HG03521 (cell line): Measurements from ENCODE around the gene CASK.

Source experiments
- ATAC-seq: cut with Tn5 transposase; IDR thresholded peaks from one replicate; pipeline ENCODE4 v1.9.1; 2021; ENCODE audit warnings: mild to moderate bottlenecking, moderate library complexity; ENCODE audit not compliant: unreplicated experiment

Gene CASK

DNA sequence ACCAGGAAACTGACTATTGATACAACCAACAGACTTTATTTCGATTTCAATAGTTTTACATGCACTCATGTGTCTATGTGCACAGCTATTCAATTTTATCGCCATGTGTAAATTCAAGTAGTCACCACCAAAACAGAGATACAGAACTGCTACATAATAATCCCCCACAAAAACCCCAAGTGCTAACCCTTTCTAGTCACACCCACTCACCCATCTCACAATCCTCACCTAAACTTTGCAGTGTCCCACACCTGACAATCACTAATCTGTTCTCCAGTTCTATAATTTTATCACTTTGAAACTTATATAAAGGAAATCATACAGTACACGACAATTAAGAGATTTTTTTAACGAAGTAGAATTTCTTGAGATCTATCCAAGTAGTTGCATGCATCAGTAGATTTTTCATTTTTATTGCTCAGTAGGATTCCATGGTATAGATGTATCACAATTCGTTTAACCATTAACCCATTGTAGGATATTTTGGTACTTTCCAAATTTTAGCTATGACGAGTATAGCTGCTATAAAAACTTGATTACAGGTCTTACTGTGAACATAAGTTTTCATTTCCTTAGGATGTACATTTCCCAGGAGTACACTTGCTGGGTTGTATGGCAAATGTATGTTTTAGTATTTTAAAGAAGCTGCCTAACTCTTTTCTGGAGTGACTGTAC, 85.9 kb downstream of the CASK start:
- no peak for ATAC-seq

GRCh38 chrX:41828826-41829225, 94.5 kb downstream of the CASK start:
- ATAC-seq = no peak

- no peak for ATAC-seq
Observed at GRCh38 chrX:41827886-41828285, 95.5 kb downstream of the CASK start.

DNA sequence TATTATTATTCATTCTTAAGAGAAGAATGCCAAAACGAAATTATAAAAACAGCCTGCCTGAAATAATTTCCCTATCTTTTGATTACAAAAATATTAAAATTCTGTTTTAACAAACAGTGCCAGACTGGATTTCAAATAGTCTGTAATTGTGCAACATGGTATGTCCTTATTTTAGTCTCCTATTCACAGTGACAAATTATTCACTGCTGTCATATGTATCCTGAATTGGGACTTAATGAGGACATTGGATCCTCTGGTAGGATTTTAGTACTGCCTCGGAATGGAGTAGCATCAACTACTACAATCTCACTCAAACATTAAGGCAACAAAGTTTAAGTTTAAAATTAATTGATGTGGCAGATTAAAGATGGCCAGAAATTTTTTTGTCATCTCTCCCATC, 97.6 kb downstream of the CASK start:
- ATAC-seq = no peak

- no peak for ATAC-seq
Observed at GRCh38 chrX:41824551-41824950, 98.8 kb downstream of the CASK start.

- no peak for ATAC-seq
Observed at GRCh38 chrX:41823402-41823801, 100.0 kb downstream of the CASK start.

- no peak for ATAC-seq
Observed at GRCh38 chrX:41822892-41823291, 100.5 kb downstream of the CASK start.

DNA sequence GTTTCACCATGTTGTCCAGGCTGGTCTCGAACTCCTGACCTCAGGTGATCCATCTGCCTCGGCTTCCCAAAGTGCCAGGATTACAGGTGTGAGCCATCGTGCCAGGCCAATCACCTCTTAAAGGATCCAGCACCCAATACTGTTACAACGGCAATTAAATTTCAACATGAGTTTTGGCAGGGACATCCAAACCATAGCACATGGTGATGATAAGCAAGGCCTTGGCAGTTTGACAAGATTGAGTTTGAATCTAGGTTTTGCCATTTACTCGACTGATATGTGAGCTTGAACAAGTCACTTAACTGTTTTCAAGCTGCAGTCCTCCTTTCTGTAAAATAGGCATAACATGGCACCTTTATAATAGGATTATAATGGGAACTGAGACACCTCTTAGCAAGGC, 115.3 kb downstream of the CASK start:
- no peak for ATAC-seq

DNA sequence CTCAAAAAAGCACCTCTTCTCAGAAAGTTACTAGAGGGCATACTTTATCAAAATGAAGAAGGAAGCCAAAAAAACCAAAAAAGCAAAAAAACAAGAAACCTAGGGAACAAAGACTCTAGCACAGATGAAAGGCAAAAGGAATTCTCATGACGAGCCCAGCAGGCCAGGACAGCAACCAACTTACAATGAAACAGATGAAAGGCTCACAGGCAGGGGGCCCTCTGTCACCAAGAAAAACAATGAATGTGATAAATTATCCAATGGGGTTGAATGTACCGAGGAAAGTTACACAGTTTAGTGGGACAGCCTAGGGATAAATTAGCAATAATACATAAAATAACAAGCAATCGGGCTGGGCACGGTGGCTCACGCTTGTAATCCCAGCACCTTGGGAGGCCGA, 120.4 kb downstream of the CASK start:
- ATAC-seq = no peak

- no peak for ATAC-seq
Observed at GRCh38 chrX:41799661-41800060, 123.7 kb downstream of the CASK start.

GRCh38 chrX:41796577-41796976, 126.8 kb downstream of the CASK start:
- ATAC-seq = no peak

DNA sequence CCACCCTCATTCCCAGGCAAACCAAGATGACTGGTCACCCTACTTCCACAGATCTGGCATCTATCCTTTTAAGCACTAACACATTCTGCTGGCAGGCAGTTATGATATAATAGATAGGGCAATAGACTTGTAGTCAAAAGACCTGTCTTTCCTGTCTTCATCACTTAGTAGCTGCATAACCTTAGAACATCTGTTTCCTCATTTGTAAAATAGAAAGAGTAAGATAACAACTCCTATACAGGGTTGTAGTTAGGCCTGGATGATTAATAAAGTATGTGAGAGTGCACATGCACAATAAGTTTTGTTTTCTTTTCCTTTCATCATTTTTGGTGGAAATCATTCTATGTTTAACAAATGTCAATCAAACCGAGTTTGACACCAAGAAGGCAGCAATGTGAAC, 127.3 kb downstream of the CASK start:
- ATAC-seq = no peak

- no peak for ATAC-seq
Observed at GRCh38 chrX:41789374-41789773, 134.0 kb downstream of the CASK start.

DNA sequence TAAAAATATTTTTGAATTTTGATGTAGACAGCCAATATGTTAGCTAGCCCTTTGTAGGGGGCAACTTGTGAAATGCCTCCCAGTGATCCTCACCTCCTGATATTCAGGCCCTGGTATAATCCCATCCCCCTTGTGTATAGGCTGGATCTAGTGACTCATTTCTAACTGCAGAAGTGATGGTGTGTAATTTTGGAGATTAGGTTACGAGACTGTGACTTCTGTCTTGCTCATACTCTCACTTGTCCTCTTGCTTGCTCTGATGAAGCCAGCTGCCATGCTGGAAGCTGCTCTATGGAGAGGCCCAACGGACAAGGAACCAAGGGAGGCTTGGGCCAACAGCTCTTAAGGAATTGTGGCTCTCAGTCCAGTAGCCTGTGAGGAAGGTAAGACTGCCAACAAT, 137.7 kb downstream of the CASK start:
- ATAC-seq = no peak

DNA sequence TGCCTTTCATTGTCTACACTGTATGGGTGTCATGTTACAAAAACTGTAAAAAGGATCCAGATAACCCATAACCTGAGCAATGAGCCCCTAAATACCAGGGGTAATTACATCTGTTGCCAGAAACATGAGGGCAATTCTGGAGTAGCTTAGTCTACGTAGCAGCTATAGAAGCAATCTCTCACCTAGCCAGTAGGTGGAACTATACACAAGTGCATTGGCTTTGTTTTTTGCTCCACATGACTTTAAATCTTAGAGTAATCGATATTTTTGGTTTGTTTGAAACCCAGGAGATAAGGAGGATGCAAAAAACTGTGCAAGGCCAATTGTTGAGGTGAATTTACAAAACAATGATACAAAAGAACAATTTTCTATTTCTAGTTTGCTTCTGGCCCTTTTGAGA, 141.9 kb downstream of the CASK start:
- no peak for ATAC-seq

GRCh38 chrX:41779941-41780340, 143.4 kb downstream of the CASK start:
- no peak for ATAC-seq

DNA sequence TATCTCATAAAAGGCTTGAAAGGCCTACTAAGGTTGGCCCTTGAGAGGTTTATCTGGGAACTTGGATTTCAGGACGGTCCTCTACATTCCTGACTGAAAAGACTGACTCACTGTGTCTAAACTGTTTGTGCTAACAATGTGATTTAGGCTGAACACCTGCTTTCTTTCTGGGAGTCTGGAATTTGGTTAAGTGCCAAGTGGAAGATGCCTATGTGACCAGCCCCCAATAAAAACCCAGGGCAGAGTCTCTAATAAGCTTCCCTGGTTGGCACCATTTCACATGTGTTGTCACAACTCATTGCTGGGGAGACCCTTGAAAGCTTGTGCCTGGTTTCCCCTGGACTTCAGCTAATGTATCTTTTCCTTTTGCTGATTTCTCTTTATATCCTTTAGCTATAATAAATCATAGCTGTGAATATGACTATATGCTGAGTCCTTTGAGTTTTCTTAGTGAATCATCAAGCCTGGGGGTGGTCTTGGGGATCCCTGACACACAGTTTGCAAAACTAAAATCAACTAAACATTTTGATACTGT, 144.3 kb downstream of the CASK start:
- no peak for ATAC-seq

GRCh38 chrX:41761702-41762101, 161.7 kb downstream of the CASK start:
- no peak for ATAC-seq

GRCh38 chrX:41761169-41761568, 162.2 kb downstream of the CASK start:
- ATAC-seq = no peak

- no peak for ATAC-seq
Observed at GRCh38 chrX:41759817-41760216, 163.5 kb downstream of the CASK start.

- no peak for ATAC-seq
Observed at GRCh38 chrX:41758401-41758800, 165.0 kb downstream of the CASK start.

- no peak for ATAC-seq
Observed at GRCh38 chrX:41750716-41751115, 172.6 kb downstream of the CASK start.

GRCh38 chrX:41739871-41740270, 183.5 kb downstream of the CASK start:
- ATAC-seq = no peak
